Left forelimb (tissue), 1 donor: Measurements from ENCODE around the gene OPTC.
"Not testable (repeated sequence)": the region's sequence is repeated elsewhere in the genome, so short reads cannot be mapped to it uniquely, and the experiment has no call there.

ENCODE experiments used
- DNase-seq: peaks from one replicate; pipeline ENCODE4 v3.0.0-alpha.2; 2018; ENCODE audit warnings: low spot score

OPTC gene, protein sequence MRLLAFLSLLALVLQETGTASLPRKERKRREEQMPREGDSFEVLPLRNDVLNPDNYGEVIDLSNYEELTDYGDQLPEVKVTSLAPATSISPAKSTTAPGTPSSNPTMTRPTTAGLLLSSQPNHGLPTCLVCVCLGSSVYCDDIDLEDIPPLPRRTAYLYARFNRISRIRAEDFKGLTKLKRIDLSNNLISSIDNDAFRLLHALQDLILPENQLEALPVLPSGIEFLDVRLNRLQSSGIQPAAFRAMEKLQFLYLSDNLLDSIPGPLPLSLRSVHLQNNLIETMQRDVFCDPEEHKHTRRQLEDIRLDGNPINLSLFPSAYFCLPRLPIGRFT

DNA sequence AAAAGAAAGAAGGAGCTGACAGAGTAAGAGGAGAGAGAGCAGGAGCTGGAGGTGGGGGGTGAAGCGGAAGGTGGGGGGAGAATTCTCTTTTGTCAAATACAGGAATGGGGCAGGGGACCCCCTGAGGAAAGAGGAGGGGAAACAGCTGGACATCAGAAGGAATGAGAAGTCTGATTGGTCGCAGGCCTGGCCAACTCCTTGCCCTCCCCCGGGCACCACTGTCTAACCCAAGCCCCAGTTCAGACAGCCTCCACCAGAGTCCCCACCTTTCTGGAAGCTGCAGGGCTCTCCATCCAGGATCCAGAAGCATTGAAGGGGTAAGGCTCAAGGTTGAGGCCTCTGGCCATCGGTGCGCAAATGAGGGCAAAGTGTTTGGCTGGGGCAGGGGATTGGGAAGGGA is at the start of gene OPTC:
OPTC (plus strand) TSS at position 253 of the 400 bp plus-strand sequence. CDS start 1,853 bp downstream, outside the sequence.
- DNase-seq = no peak

DNA sequence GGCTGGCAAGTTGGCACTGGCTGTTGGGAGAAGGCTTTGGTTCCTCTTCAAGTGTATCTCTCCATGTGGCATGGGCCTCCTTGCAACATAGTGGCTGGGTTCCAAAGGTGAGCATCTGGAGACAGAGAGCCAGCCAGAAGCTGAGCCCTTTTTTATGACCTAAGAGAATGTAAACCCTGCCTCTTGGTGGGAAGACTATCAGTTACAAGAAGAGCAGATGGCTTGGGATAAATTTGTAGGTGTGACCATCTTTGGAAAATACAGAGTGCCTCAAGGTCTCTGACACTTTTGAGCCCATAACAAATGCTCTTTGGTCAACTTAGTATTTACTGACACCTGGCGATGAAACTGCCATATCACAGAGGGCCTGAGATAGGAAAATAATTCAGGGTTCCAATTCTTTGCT is 49.8 kb upstream of the OPTC start:
- no peak for DNase-seq

DNA sequence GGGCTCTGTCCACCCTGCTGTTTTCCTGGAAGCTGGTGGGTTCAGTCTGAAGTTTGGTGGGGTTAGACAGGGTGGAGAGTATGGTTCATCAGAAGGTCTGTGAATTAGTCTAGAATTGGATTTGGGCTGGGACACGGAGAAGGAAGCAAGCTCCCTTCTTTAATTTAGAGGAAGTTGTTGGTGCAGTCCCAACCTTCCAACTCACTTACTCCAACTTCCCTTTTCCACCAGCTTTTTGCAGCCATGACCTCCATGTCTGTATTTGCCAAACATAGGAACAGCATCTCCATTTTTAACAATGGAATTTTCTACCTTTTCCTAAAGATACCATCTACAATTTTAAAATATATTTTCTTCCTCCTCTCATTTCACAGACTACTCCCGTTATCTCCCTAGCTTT is 46.8 kb upstream of the OPTC start:
- DNase-seq = no peak

GRCh38 chr1:203447598-203447997 is 46.4 kb upstream of the OPTC start:
- not testable (repeated sequence) for DNase-seq

DNA sequence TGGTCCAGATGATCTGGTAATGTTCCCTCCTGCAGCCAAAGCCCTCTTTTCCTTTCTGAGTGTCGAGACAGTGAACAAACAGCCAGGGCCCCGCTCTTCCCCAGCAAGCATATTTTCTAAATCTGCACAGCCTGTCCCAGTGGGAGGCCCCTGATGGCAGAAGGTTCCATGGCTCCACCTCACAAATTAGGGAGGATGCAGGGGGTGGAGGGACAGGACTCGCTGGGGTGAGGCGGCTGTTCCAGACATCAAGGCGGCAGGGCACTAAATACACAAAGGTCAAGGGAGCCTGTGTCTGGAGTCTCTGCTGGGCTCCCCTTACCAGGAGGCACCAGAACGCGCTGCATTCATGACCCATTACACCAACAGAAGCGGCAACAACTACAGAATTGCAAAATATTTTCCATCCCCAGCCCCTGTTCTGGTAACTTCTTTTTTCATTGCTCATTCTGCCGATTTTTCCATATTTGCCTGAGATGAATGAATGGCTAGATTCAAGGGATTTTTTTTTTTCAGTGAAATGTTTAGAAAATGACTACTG is 45.4 kb upstream of the OPTC start:
- DNase-seq = no peak

- no peak for DNase-seq
Measured at GRCh38 chr1:203450001-203450400, 44.0 kb upstream of the OPTC start.

DNA sequence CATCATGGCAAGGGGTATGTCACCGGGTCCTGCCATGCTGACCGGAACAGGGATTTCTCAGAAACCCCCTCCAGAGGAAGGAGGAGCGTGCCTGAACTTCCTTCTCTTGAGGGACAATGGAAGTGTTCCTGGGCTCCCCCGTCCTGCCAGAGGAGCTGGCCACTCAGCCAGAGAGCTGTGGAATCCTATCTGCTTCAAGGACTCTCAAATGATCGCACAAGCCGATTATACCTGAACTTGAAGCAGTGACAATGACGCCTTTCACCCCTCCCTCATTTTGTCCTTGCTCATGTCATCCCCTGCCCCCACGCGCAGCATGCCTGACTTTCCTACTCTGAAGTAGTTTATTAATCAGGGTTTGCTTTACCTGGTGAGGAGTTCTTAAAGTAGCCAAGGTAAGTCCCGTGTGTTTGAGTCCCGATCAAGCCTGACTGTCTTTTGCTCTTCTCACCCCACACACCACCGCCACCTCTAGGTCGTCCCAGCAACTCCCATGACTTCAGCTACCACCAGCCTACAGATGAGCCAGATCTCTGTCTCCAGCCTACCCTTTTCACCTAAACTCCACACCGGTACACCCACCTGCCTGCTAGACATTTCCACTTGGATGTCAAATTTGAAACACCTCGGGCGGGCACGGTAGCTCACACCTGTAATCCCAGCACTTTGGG is 43.3 kb upstream of the OPTC start:
- peak; percentile 34 for DNase-seq

GRCh38 chr1:203451836-203452784 is 41.8 kb upstream of the OPTC start:
- peak; percentile 18 for DNase-seq

DNA sequence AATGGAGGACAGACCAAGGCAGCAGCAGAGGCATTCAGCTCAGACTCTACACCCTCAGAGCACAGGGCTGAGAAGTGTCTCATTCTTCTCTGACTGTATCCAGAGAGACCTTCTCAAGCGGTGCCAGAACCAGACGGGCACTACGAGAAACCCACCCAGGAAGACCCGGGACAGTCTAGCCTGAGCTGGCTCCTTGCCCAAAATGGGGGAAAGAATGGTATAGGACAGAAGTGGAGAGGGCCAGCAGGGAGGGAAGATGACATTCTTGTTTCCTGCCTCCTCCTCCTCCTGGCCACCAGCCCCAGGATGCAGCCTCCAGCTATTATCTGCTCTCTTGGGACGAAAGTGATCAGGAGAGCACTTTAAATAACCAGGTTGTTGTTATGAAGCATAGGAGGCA is 40.9 kb upstream of the OPTC start:
- no peak for DNase-seq

DNA sequence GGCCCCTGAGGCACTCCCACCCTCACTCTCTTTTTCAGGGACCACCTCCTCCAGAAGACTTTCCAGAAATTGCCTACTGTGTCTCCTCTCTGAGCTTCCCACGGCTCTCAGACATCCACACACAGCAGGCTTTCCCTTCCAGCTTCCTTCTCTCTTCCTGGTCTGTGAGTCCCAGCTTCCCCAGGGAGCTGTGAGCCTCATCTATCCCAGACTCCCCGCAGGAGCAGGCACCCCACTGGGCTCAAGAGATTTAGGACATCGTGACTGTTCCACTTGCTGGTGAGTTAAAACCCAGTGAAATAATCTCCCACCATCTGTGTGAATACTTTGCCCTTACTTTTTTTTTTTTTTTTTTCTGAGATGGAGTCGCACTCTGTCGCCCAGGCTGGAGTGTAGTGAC is 40.3 kb upstream of the OPTC start:
- no peak for DNase-seq

DNA sequence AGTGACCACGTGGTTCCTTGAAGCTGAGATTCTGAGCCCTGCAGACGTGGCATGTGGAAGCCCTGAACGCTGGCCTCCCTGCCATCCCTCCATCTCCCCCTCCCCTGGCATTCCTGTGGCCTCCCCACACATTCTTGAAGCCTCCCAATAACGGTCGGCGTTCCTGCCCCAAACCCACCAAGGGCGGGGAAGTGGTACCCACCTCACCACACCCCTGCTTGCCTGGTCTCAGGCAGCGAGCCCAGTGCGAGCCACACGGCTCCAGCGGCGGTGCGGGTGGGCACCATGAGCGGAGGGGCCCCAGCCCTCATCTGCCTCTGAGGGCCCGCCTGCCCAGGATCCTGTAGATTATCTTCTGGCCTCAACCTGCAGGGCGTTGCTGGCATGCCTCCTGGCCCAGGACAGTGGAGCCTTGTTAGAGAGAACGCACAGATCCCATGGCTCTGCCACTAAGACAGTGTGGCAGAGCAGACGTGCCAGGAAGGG is 38.9 kb upstream of the OPTC start:
- no peak for DNase-seq

DNA sequence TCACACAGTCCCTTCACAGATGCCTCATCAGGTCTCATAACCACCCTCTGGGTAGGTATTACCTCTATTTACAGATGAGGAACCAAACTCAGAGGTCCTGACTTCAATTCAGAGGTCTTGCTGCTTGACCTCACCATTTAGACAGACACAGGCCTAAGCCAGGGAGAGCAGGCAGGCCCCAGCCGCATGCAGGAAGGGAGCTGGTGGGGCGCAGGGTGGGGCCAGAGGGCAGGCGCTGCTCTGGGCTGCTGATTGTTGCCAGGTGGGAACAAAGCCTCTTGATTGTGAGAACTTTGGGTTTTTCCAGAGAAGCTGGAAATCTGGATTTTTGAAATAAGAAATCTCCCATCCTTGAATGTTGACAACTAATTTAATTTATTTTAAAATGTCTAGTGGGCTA is 38.2 kb upstream of the OPTC start:
- no peak for DNase-seq

DNA sequence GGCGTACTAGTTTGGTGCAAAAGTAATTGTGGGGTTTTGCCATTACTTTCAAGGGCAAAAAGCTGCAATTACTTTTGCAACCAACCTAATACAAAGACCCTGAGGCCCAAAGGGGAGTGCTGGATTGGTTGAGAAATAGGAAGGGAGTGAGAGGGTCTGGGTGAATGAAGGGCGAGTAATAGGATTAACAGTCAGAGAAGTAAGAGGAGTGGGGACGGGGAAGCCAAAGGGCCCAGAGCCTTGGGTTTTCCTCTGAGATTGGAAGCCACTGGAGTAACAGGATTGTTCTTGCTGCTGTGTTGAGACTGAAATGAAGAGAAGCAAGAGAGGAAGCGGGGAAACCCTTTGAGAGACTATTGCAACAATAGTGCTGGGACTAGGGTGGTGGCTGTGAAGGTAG is 37.4 kb upstream of the OPTC start:
- no peak for DNase-seq

GRCh38 chr1:203458078-203458477 is 35.9 kb upstream of the OPTC start:
- no peak for DNase-seq

- DNase-seq = no peak
Measured at GRCh38 chr1:203459671-203460201, 34.2 kb upstream of the OPTC start.

DNA sequence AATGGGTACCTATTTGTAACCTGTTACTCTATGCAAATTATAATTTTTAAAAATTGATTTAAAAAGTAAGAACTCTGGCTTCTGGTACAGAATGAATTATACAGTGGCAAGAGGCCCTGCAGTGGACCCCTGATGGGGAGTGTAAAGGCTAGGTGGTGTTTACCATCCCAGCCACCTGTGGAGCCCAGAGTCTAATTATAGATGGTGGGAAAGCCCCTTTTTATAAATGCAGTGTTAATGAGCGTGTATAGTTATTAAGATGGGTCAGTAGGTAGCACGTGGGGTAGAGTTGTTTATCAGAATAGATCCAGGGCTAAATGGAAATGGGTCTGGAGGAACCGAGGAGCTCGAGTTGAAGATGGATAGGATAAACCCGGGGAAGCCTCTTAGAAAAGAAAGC is 32.2 kb upstream of the OPTC start:
- no peak for DNase-seq

DNA sequence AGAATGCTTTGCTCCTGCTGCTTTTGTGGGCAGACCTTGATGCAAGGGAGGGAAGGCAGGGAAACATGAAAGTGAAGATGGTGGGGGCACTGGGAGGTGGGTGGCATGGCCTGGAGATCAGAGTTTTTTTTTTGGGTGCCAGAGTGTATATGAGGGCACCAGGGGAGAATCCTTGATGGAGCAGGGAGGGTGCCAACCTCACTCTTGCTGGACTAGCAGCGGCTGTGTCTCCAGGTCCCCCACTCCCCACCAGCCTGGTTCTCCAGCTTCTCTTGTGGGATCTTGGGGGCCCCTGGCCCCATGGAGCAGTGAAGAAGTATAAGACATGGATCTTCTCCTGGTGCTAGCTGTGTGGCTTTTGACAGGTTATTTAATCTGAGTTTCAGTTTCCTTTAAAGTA is 31.8 kb upstream of the OPTC start:
- no peak for DNase-seq

GRCh38 chr1:203462878-203463277 is 31.1 kb upstream of the OPTC start:
- no peak for DNase-seq

DNA sequence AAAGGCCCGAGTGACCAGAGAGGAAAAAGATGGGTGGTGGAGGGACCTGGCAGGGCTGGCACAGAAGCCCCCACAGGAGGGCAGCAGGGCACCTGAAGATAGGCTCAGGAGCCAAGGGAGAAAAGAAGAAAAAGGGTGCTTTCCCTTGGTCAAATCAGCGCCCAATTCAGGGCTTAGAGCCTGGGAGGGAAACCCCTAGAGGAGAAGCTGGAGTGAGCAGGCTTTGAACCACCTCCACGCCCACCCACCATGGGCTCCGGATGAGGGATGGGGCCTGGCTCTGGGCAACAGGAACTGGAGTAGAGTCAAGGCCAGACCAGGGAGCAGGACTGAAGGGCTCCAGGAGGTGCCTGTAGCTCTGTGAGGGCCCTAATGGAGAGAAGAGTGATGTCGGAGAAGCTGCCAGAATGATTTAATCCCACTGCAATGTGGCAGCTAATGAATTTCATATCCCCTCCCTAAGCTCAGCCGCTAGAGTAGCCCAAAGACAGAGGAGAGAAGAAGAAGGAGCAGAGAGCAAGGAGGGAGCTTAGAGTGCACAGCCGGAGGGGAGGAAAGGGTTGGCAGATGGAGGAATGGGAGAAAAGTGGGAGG is 30.4 kb upstream of the OPTC start:
- DNase-seq = no peak

GRCh38 chr1:203464226-203464625 is 29.7 kb upstream of the OPTC start:
- no peak for DNase-seq

DNA sequence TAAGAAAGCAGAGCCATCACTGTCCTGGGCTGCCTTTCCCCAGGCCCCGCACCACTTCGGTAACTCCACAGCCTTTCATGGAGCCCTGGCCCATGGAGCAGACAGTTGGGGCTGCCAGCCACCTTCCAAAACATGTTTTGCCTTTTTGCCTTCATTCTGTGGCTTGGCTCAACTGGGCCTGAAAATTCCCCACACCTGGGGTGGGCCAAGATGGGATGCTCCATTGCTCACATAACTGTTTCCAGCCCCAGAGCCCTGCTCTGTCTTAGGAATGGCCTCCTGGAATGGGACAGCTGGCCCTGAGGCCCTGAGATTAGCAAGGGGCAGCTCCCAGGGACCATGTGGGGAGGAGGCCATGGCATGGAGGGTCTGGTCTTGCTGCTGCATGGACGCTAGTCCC is 29.2 kb upstream of the OPTC start:
- no peak for DNase-seq
